Measurements from ENCODE around the gene HIVEP2. TPM values are rescaled to one million over a fixed set of nuclear protein-coding genes. Genes with fewer than 3 reads are reported as not detected.

Gene HIVEP2
- total and polyA plus RNA-seq, 2 donors (not counting 1 experiment from before 2014, with no cell fraction given), result 5.8 to 31.9 TPM

DNA sequence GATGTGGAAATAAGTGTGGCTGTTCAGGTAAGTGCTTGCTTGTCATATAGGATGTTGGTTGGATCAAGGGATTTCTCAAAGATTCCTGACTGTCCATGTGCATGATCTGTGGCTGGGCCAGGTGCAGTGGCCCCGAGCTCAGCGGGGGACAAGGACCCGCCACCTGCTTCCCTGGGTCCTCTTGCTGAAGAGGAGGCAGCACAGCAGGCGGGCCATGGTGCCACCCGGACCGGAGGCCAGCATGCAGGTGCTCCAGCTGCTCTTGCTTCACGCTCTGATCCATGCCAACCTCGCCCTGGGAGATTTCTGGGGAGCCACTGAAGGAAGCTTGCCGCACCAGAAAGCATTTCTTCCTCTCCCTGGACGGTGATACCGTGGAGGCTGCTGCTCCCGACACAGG, 173.8 kb downstream of the HIVEP2 start:
- WGBS (ENCODE audit: insufficient coverage), result 98% methylated on average over 12 of the region's 12 CpGs
- no peaks in the 10 kb centered on the region for H3K4me1 ChIP-seq (ENCODE audit: control insufficient read depth in 2 of 2, insufficient read depth in 2 of 2, low read length in 2 of 2)
- H3K9me3 ChIP-seq (ENCODE audit: control extremely low read depth in 1 of 3, control insufficient read depth in 2 of 3, insufficient read depth in 1 of 3, low read length in 2 of 3), result no peaks in the 10 kb centered on the region
- H3K27ac ChIP-seq (ENCODE audit: low read length in 2 of 2), result no peak overlapping the region
- TF ChIP-seq, protein P1, sequence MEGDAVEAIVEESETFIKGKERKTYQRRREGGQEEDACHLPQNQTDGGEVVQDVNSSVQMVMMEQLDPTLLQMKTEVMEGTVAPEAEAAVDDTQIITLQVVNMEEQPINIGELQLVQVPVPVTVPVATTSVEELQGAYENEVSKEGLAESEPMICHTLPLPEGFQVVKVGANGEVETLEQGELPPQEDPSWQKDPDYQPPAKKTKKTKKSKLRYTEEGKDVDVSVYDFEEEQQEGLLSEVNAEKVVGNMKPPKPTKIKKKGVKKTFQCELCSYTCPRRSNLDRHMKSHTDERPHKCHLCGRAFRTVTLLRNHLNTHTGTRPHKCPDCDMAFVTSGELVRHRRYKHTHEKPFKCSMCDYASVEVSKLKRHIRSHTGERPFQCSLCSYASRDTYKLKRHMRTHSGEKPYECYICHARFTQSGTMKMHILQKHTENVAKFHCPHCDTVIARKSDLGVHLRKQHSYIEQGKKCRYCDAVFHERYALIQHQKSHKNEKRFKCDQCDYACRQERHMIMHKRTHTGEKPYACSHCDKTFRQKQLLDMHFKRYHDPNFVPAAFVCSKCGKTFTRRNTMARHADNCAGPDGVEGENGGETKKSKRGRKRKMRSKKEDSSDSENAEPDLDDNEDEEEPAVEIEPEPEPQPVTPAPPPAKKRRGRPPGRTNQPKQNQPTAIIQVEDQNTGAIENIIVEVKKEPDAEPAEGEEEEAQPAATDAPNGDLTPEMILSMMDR (IDR thresholded peaks at IDR 0.05), result no peak
- TF ChIP-seq EZH2 (IDR thresholded peaks at IDR 0.05; ENCODE audit: borderline replicate concordance, insufficient read depth, low read depth, low read length, poor library complexity, severe bottlenecking), result no peak
- no peak overlapping the region for H3K4me3 Mint-ChIP-seq
- ChIA-PET CTCF (interaction anchor here (0.7 to 1.3 kb wide), 3 partner anchors 33 to 145 kb away, joined by 3 to 4 read pairs (median 4); no protein-coding TSS in a partner anchor), POLR2A (no interaction called here)
- intact Hi-C loops (cut with micrococcal nuclease), result no loop called here
- H3K9me3 Mint-ChIP-seq (ENCODE audit: insufficient read depth), result no peaks in the 10 kb centered on the region
- no peaks in the 10 kb centered on the region for H4K20me1 ChIP-seq (ENCODE audit: control insufficient read depth, insufficient read depth, low read length, poor library complexity, severe bottlenecking)
- H3K36me3 ChIP-seq (replicated peaks in 1 of 2; ENCODE audit: control extremely low read depth in 1 of 2, control insufficient read depth in 1 of 2, extremely low read depth in 1 of 2, insufficient read depth in 2 of 2, low read length in 1 of 2), result peaks cover 5 to 74% of the 10 kb centered on the region in 2 experiments
- no peak for ATAC-seq (ENCODE audit: low read depth)
- no peak overlapping the region for H3K9ac ChIP-seq (ENCODE audit: low read length)
- no peaks in the 10 kb centered on the region for H3K27me3 ChIP-seq (replicated peaks in 1 of 4; ENCODE audit: control extremely low read depth in 1 of 4, control insufficient read depth in 3 of 4, insufficient read depth in 4 of 4, low read length in 3 of 4)
- no peaks in the 10 kb centered on the region for H3K4me1 Mint-ChIP-seq
- no peak for DNase-seq
- no peaks in the 10 kb centered on the region for H3K27me3 Mint-ChIP-seq
- no peak overlapping the region for H3K27ac Mint-ChIP-seq
- peaks cover 10% of the 10 kb centered on the region for H3K79me2 ChIP-seq (ENCODE audit: control insufficient read depth, insufficient read depth, low read length)
- no peak overlapping the region for H3K4me3 ChIP-seq (ENCODE audit: control extremely low read depth in 1 of 5, extremely low read depth in 1 of 5, insufficient read depth in 1 of 5, low read depth in 2 of 5, low read length in 4 of 5)
- H2AFZ ChIP-seq (ENCODE audit: insufficient read depth, low read depth, low read length, poor library complexity, severe bottlenecking), result no peak overlapping the region
- H3K4me2 ChIP-seq (replicated peaks; ENCODE audit: low read depth, low read length, poor library complexity, severe bottlenecking), result no peak overlapping the region

DNA sequence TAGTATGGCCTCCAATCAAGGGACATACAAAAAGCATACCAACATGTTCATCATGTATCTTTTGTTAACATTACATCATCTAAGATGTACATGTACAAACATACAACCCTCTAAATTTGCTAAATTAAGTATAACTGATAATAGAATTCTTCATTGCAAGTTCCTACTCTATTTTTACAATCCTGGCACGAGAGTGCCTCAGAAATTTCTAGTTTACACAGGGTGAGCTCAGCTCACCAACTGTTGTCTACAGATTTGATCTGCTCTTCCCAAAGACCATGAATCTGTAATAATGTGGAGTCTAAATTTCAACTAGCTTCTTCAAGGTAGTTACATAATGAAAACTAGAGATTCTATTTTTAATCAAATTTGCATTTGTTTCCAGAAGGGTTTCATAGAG, 179.7 kb downstream of the HIVEP2 start:
- DNase-seq, result no peak
- Histone ChIP-seq H3K4me1 (ENCODE audit: control insufficient read depth in 2 of 2, insufficient read depth in 2 of 2, low read length in 2 of 2) (peaks cover 7 to 11% of the 10 kb centered on the region in 2 donors), H3K9me3 (ENCODE audit: control extremely low read depth in 1 of 3, control insufficient read depth in 2 of 3, insufficient read depth in 1 of 3, low read length in 2 of 3) (no peaks in the 10 kb centered on the region), H3K36me3 (replicated peaks in 1 of 2; ENCODE audit: control extremely low read depth in 1 of 2, control insufficient read depth in 1 of 2, extremely low read depth in 1 of 2, insufficient read depth in 2 of 2, low read length in 1 of 2) (peaks cover 8 to 51% of the 10 kb centered on the region in 2 experiments), H3K4me3 (ENCODE audit: control extremely low read depth in 1 of 5, extremely low read depth in 1 of 5, insufficient read depth in 1 of 5, low read depth in 2 of 5, low read length in 4 of 5) (no peak overlapping the region), H3K27me3 (replicated peaks in 1 of 4; ENCODE audit: control extremely low read depth in 1 of 4, control insufficient read depth in 3 of 4, insufficient read depth in 4 of 4, low read length in 3 of 4) (no peaks in the 10 kb centered on the region), H3K9ac (ENCODE audit: low read length) (no peak overlapping the region), H2AFZ (ENCODE audit: insufficient read depth, low read depth, low read length, poor library complexity, severe bottlenecking) (no peak overlapping the region), H3K4me2 (replicated peaks; ENCODE audit: low read depth, low read length, poor library complexity, severe bottlenecking) (no peak overlapping the region), H3K79me2 (ENCODE audit: control insufficient read depth, insufficient read depth, low read length) (no peaks in the 10 kb centered on the region), H4K20me1 (ENCODE audit: control insufficient read depth, insufficient read depth, low read length, poor library complexity, severe bottlenecking) (no peaks in the 10 kb centered on the region), H3K27ac (ENCODE audit: low read length in 2 of 2) (no peak overlapping the region)
- no peak overlapping the region for H3K27ac Mint-ChIP-seq
- peaks cover 19% of the 10 kb centered on the region for H3K4me1 Mint-ChIP-seq
- TF ChIP-seq, protein P1 (IDR thresholded peaks at IDR 0.05), result no peak
- no peak for TF ChIP-seq EZH2 (IDR thresholded peaks at IDR 0.05; ENCODE audit: borderline replicate concordance, insufficient read depth, low read depth, low read length, poor library complexity, severe bottlenecking)
- no peak for ATAC-seq (ENCODE audit: low read depth)
- H3K27me3 Mint-ChIP-seq, result no peaks in the 10 kb centered on the region
- H3K4me3 Mint-ChIP-seq, result no peak overlapping the region
- POLR2A ChIA-PET, result no interaction called here
- intact Hi-C loops (cut with micrococcal nuclease), result no loop called here
- no peaks in the 10 kb centered on the region for H3K9me3 Mint-ChIP-seq (ENCODE audit: insufficient read depth)
- WGBS (ENCODE audit: insufficient coverage), result no CpG with 5 or more reads among the region's 1 CpG
- CTCF ChIA-PET, result no interaction called here
